ENCODE data around the gene PROS1.

GRCh38 chr3:94011233-94011711 lies 37.6 kb upstream of the PROS1 start:
- TF ChIP-seq CTCF (IDR thresholded peaks at IDR 0.05; ENCODE audit: extremely low read depth in 1 of 2, insufficient read depth in 1 of 2, low read depth in 1 of 2, low read length in 2 of 2), result no peak
- no peak for TF ChIP-seq GATA2 (IDR thresholded peaks at IDR 0.05; ENCODE audit: insufficient read depth, insufficient read length, low read depth, low read length)
- TF ChIP-seq POLR2AphosphoS5 (IDR thresholded peaks at IDR 0.05; ENCODE audit: insufficient read depth, low read depth, low read length), result no peak
